DMS153 treated with DMSO at 0.1 percent for 48 hours (cell line): Measurements from ENCODE around the gene MMP3.

Experiments
- DNase-seq: peaks from one replicate; lab custom pipeline; 2025; ENCODE audit not compliant: unreplicated experiment; lab: John Stamatoyannopoulos, UW

Gene MMP3

DNA sequence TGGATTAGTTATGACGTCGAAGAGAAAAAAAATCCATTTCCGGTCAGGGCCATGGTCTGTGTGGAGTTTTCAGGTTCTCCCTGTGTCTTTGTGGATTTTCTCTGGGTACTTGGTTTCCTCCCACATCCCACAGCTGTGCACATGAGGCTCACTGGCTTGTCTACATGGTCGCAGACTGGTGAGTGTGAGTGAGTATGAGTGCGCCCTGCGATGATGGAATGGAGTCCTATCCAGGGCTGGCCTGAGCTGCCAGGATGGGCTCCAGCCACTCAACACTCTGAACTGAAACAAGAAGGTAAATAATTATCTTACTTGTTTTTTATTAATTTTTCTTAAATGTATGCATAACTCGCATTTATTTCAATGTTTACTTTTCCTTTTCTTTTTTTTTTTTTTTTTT is 10.8 kb downstream of the MMP3 start:
- DNase-seq: no peak

GRCh38 chr11:102831489-102832440 is 11.6 kb downstream of the MMP3 start:
- no peak for DNase-seq

GRCh38 chr11:102831128-102831488 is 12.3 kb downstream of the MMP3 start:
- no peak for DNase-seq

DNA sequence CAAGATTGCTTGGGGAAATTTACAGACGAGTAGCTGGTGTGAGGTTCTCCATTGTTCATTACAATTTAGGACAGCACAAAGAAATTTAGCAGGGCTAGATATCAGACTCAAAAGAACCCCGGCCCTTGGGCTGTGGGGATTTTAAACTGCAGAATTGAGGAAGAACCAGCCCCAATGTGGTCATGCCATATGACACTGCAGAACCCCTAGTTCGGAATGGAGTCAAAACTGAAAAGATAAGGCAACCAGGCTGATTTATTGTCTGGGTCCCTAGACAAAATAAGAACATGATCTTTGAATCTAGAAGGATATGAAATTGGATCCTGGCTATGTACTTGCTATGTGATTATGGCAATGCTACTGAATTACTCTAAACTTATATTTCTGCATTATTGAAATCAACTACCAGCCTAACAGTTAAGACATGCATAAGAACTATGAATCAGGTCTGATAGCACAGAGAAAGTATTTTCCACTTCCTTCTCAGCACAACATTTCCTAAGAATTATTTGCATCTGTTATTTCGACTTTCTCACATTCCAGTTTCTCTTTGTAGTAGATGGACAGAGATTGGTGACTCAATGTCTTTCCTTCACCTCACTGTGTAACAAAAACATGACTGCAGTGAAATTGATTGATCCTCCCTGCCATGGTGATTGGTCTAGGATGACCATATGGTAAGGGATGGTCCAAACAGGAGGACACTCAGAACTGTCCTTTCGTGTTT is 13.2 kb downstream of the MMP3 start:
- no peak for DNase-seq

- no peak for DNase-seq
Measured at GRCh38 chr11:102829316-102830000, 14.0 kb downstream of the MMP3 start.

DNA sequence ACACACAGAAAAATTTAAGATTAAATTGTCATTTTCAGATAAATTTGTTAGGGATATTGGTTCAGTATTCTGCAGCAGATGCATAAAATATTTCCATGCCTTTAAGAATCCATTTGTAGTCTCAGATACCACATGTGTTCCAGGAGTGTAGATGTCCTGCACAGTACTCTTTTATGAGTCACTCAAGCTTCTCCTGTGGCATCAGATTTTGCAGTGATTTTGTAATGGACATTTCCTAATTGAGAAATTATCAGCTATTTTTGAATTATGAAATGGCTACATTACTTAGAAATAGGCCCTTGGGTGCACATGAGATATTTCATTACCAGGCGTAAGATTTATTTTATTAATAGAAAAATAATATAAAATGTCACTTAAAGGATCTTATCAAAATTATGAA is 18.9 kb downstream of the MMP3 start:
- DNase-seq: no peak

- no peak for DNase-seq
Measured at GRCh38 chr11:102819491-102819890, 23.9 kb downstream of the MMP3 start.

- DNase-seq: no peak
Measured at GRCh38 chr11:102813484-102813883, 29.9 kb downstream of the MMP3 start.

- no peak for DNase-seq
Measured at GRCh38 chr11:102812188-102812587, 31.2 kb downstream of the MMP3 start.

DNA sequence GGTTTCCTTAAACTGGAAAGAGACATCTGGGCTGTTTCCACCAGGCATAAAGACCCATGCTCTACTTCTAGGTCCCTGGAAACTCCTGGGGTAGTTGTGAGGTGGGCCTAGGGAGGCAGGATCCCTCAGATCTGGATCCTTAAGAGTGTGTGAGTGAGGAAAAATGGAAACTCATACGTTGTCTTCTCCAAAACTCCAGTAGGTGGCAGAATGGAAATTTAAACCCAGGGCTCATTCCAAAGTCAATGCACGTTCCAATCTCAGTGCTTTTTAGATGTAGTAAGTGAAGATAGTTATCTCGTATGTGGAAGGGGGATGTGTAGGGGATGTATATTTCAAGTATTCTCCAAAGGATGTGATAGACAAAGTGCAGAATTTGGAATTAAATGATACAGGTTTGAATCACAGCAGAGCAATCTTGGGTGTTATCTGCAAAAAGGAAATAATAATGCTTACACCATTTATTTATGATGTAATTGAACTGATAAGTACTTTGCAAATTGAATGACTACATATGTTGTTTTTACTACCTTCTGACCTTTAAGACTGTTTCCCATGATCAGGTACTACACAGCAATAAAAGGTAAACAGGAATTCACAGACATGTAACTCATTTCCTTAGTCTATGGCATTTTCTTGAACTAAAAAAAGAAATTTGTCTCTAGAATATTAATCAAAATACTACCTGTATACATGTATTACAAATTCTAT is 32.3 kb downstream of the MMP3 start:
- DNase-seq: peak; percentile 39

DNA sequence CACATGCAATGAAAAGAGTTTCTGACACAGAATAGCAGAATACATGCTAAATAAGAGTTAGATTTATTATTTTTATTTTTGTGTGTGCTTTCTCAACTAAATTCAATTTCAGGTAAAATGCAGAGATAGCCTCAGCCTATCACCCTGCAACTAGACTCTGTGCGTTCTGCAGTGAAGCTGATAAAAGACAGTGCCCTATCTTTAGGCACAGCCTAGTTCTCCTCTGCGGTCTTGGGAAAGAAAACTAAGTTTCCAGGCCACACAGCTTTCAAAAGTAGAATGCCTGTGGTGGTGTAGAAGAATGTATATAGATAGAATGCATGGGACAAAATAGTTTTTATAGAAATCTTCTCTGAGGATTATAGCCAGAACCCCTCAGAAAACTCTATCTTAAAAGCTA is 33.4 kb downstream of the MMP3 start:
- no peak for DNase-seq

DNA sequence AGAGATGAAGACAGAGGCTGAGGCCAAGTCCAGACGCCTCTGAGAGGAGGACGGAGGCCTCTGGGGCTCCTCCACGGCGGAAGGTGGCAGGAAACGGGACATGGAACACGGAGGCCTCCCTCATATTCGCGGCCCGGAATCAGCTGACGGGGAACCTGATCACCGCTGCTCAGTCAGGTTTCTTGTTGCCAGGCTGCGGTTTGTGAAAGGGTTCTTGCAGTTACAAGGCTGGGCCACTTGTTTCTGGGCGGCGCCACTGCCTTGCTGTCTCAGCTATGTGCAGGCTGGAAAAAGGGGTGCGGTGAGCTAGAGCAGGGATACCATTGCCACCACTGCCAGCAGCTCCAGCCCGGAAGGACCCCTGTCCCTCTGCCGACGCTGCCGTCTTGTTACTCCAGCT is 35.5 kb downstream of the MMP3 start:
- no peak for DNase-seq

DNA sequence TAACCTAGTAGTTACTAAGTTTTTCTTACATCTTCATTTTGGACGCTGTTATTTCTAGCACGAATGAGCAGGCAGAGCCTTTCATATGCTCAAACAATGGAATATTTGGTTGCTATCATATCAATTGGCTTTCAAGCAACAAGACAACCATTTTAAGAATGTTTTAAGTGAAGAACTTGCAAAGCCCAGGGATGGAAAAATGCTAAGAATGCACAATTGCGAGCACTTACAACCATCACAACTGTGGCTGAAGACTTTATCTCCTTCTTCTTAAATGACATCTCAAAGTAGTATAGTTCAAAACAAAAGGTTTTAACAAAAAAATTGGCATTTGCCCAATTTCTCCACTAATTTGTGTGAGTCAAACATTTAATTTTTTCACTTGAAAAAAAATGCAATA is 37.1 kb downstream of the MMP3 start:
- DNase-seq: no peak

DNA sequence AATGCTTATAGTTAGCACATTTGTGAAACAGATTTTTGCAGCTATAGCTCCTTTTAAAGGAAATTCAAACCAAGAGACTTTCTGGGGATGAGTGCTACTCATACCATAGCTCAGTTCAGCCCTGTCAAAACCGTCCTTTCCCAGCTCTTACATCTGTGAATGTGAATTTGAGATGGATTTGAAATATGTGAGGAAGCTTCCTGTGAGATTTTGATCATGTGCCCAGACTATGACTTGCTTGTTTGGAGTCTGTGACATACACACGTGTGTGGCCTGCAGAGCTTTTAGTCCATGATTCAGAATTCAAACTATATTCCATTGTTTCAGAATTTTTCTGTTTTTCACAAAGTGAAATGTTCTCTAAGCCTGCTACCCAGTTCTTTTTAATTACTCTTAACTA is 41.1 kb downstream of the MMP3 start:
- DNase-seq: no peak

GRCh38 chr11:102800767-102801166 is 42.6 kb downstream of the MMP3 start:
- no peak for DNase-seq

DNA sequence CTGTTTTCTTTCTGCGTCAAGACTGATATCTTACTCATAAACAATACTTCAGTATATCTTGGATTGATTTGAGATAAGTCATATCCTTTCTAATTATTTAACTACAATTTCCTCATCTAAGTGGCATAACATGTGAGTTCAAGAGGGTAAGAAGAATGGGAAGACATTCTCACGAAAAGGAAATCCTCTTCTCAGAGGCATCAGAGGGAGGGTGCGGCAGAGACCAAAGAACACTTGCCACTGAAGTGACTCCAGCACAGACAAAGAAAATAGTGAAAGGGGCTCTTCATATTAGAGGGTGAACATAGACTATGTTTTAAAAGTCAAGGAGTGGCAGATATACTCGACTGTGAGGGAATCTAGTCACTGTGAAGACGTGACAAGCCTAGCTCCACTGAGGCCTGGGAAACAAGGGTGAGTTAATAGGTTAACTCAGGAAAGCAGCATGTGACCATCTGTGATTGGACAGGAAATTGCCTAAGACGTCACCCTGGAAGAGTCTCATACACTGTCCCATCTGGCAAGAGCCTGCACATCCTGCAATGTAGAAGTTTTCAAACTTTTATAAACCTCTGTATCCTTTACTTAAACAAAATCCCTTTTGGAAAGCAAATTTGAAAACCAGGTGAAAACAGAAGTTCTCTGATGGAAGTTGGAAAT is 43.6 kb downstream of the MMP3 start:
- DNase-seq: no peak

DNA sequence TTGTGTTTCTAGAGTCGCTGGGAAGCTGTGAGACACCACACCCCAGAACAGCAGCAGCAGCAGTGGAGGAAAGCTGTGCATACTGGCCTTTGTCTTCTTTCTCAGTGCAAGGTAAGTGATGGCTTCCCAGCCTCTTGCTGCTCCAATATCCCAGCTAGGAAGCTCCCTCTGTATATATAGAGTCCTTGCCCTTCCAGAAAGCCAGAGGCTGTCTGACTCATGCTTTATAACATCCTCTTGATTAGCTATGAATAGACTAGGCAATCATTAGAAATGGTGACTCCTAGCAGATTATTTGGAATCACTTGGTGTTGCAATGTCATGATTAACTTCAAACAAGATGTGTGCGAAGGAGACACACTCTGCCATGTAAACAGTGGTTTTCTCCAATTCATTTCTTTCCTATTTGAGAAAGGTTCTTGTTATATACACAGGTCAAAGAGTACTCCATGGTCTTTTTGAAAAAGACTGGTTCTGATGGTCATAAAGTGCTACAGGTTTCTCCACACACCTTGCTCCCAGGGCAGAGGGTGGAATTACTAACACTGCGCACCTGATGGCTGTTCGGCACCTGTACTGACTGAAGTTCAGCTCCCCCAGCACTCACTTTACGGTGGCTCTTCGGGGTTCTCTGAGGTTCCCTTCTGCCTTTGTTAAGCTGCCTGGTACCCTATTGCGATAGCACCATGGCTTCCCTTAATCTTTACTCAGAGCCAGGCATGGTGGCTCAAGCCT is 45.2 kb downstream of the MMP3 start, which contains the start of gene MMP1:
Gene MMP1, minus strand, starts transcription at position 149 of the 735 bp plus-strand sequence. Its CDS starts 68 bp downstream, at position 81.
- no peak for DNase-seq

- no peak for DNase-seq
Measured at GRCh38 chr11:102794382-102794781, 49.0 kb downstream of the MMP3 start.

DNA sequence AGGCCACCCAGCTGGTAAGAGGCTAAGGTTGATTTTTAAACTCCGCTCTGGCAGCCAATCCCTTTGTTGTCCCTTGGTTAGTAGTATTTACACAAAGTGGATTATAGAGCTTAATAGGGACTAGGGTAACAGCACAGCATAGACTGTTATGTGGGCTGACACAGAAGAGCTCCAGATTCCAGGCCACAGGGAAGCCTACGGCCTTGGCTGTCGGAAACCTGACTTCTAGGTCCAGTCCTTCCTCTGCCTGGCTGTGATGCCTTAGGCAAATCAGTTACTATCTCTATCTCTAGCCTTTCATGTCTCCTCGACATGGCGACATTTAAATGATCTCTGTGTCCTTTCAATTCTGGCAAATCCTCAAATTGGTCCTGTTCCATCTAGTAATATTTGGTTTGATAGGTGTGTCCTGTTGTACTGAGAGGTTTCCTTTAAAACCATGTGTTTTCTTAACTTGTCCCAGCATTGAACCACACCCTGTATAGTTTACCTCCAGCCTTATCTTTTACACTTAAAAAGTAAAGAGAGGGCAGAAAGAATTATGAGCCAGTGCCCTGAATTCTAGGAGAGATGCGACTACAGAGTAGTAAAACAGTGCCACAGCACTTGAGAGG is 49.6 kb downstream of the MMP3 start:
- no peak for DNase-seq
